HepG2 (cell line): ENCODE data around the gene MISP3.

Source experiments
- CREB1 ChIP-seq, 2 experiments: fragments of 450-650 bp in 1 of 2; IDR thresholded peaks; 2 replicates each; pipeline ENCODE4 v1.6.1; 2016 to 2017; ENCODE audit warnings: control low read depth in 1 of 2, mild to moderate bottlenecking in 1 of 2, missing compliant biosample characterization in 1 of 2, missing genetic modification characterization in 1 of 2
- MED1 ChIP-seq: sonication (generic); formaldehyde crosslinking; IDR thresholded peaks from 2 replicates; pipeline ENCODE4 v1.4.0; 2020; ENCODE audit warnings: missing genetic modification reagents

DNA sequence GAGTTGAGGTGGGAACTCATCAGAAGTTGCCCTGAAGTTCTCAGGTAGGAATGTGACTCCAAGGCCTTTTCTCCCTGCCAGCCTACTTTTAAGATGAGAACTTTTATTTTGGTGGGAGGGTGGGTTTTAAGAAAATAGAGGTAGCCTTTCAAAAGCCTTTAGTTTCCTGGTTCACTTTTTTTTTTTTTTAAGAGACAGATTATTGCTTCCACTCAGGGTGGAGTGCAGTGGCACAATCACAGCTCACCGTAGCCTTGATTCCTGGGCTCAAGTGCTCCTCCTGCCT is 10.0 kb downstream of the MISP3 start:
- TF ChIP-seq CREB1 (IDR thresholded peaks at IDR 0.05): no peak
- TF ChIP-seq CREB1 (CRISPR knock-in tag; IDR thresholded peaks at IDR 0.05): no peak
- TF ChIP-seq MED1 (CRISPR knock-in tag): no peak
